ENCODE measurements around the gene F8. TPM values are rescaled to one million over a fixed set of nuclear protein-coding genes. Genes with fewer than 3 reads are reported as not detected.
"Not testable (repeated sequence)": the region's sequence is repeated elsewhere in the genome, so short reads cannot be mapped to it uniquely, and the experiment has no call there.

Gene F8
- total and polyA plus RNA-seq, 9 of the 15 experiments (the other 6 are each of a cell fraction or from before 2014, with no cell fraction given) = 0.41 to 3.8 (median 0.91) TPM

GRCh38 chrX:154818916-154819770, 203.4 kb downstream of the F8 start (continued):
- peak in 1 of 2 experiments; percentile 20; a peak in 2 of 4 replicates for TF ChIP-seq NRF1 (conservative IDR thresholded peaks at IDR 0.05 in 1 of 2, IDR thresholded peaks at IDR 0.05 in 1 of 2)

DNA sequence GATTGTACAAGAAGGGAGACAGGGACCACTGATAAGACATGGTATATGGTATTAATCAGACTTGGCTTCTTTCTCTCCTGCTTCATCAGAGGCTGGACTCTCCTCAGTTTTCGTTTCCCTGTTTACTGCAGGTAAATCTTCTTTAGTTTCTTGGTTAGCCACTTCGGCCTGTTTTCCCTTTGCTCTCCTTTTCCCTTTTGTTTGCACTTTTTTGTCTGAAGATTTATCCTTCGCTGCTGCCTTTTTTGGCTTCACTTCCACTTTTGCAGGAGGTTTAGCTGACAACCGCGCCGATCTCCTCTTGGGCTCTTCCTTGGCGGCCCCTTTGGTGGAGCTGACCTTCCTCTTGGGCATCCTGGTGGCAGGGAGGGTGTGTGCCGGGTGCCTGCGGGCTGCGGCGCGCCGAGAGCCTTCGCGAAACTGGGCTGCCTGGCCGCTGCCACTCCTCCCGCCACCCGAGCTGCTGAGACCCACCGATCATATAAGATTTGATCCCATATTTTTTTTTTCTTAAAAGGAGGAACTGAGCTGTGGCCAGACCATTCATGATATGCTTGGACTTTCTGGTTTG, 205.4 kb downstream of the F8 start:
- Histone ChIP-seq H3K4me2 (ENCODE audit: insufficient read depth, low read length) (peak overlapping the region; percentile 57), H3K4me3 (peak overlapping the region; percentile 32), H3K9ac (ENCODE audit: insufficient read depth in 1 of 2, low read depth in 2 of 2, low read length in 2 of 2) (peak overlapping the region; percentile 77 to 91), H3K4me1 (replicated peaks in 1 of 2; ENCODE audit: control insufficient read depth in 2 of 2, insufficient read depth in 2 of 2, low read length in 2 of 2) (peaks cover 17 to 48% of the 10 kb centered on the region in 2 experiments; a peak in 4 of 5 replicates), H3K27ac (ENCODE audit: extremely low read depth, low read depth, low read length) (peak overlapping the region; percentile 97), H2AFZ (ENCODE audit: low read depth, low read length) (peak overlapping the region; percentile 70)
- in situ Hi-C loops (cut with MboI); H4K20me1 ChIP-seq (replicated peaks; ENCODE audit: control insufficient read depth, insufficient read depth, low read length); CTCF ChIA-PET (ENCODE audit: low intra/inter-chr PET ratio); H3K79me2 ChIP-seq (ENCODE audit: control insufficient read depth, insufficient read depth, low read length); H3K36me3 ChIP-seq (ENCODE audit: control insufficient read depth, insufficient read depth, low read length); H3K27me3 ChIP-seq (ENCODE audit: control insufficient read depth in 2 of 2, insufficient read depth in 2 of 2, low read length in 2 of 2); H3K9me3 ChIP-seq (replicated peaks; ENCODE audit: control insufficient read depth, insufficient read depth, low read depth, low read length); FAIRE-seq; H3K9me1 ChIP-seq (ENCODE audit: control insufficient read depth, insufficient read depth, low read length); TF ChIP-seq NR4A1 (CRISPR knock-in tag; IDR thresholded peaks at IDR 0.05): not testable (repeated sequence)
- WGBS (ENCODE audit: insufficient coverage, low coverage, missing lambda C conversion rate) = 6% methylated on average over 17 of the region's 19 CpGs
- ATAC-seq = peak; percentile 9
- DNase-seq (ENCODE audit: extremely low read depth in 1 of 4, low spot score in 3 of 4) = peak in 1 of 4 experiments; percentile 37
- intact Hi-C loops (cut with micrococcal nuclease) = loop anchor here (5.0 kb wide), 2 partner anchors 55 to 445 kb away; partner anchors contain the start of genes DKC1 and FLNA
- POLR2A ChIA-PET = interaction anchor here (0.6 to 3.5 kb wide), 3 partner anchors 12 to 35 kb away, joined by 3 to 23 read pairs (median 3); partner anchors contain the start of gene MPP1
- TSS peak; percentile 78 for BruUV-seq (replicated peaks)
- TF ChIP-seq RBFOX2 (IDR thresholded peaks at IDR 0.05; ENCODE audit: low read depth, low read length) = peak; percentile 60
- peak; percentile 41; the same call in 1 of the 2 replicates for TF ChIP-seq NFRKB (IDR thresholded peaks at IDR 0.05; ENCODE audit: low read depth)
- peak; percentile 42 for TF ChIP-seq ZFP36 (IDR thresholded peaks at IDR 0.05; ENCODE audit: low read depth, low read length, partially characterized antibody)
- TF ChIP-seq ZNF592 (IDR thresholded peaks at IDR 0.05) = peak; percentile 30; the same call in 1 of the 2 replicates
- 0 out of 2 replicates have a peak, but pooled peaks have one; percentile 3 for TF ChIP-seq ZNF589 (CRISPR knock-in tag; IDR thresholded peaks at IDR 0.05; ENCODE audit: low read depth)
- TF ChIP-seq CXXC5 (CRISPR knock-in tag; IDR thresholded peaks at IDR 0.05) = peak; percentile 17; the same call in 1 of the 2 replicates
- TF ChIP-seq, protein P1, sequence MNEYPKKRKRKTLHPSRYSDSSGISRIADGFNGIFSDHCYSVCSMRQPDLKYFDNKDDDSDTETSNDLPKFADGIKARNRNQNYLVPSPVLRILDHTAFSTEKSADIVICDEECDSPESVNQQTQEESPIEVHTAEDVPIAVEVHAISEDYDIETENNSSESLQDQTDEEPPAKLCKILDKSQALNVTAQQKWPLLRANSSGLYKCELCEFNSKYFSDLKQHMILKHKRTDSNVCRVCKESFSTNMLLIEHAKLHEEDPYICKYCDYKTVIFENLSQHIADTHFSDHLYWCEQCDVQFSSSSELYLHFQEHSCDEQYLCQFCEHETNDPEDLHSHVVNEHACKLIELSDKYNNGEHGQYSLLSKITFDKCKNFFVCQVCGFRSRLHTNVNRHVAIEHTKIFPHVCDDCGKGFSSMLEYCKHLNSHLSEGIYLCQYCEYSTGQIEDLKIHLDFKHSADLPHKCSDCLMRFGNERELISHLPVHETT (CRISPR knock-in tag; conservative IDR thresholded peaks at IDR 0.05 in 1 of 2, IDR thresholded peaks at IDR 0.05 in 1 of 2) = 0 out of 4 replicates have a peak, but pooled peaks of 1 of the 2 experiments have one; percentile 10
- TF ChIP-seq NR4A1 (tag; IDR thresholded peaks at IDR 0.05) = 0 out of 2 replicates have a peak, but pooled peaks have one; percentile 21

Data from K562 (cell line).